ENCODE measurements around the gene PPM1H.

- TF ChIP-seq CTCF (conservative IDR thresholded peaks at IDR 0.05 in 1 of 2, IDR thresholded peaks at IDR 0.05 in 1 of 2; ENCODE audit: extremely low read depth in 1 of 2, insufficient read depth in 1 of 2, low read depth in 1 of 2, low read length in 2 of 2) (no peak), EZH2 (IDR thresholded peaks at IDR 0.05; ENCODE audit: borderline replicate concordance, low read length) (no peak)
Observed at GRCh38 chr12:62692884-62693283, 242.1 kb downstream of the PPM1H start.

All from mammary epithelial cell (primary cell).